Gastrocnemius medialis (tissue), 4 donors: ENCODE results near the gene CFAP210. TPM values are rescaled to one million over a fixed set of nuclear protein-coding genes. Genes with fewer than 3 reads are reported as not detected.

Experiments used
- ATAC-seq, 2 donors: fragments of 150-250 bp; one replicate each; pipeline ENCODE4 v1.9.1; 2016
- DNase-seq, 2 donors: peaks; one replicate each; pipeline ENCODE4 v3.0.0-alpha.2; 2019
- H3K27ac ChIP-seq, 4 donors: fragments of 200-600 bp; sonication (generic); 1 replicate in 1 of 4; 2 replicates in 3 of 4; pipeline ENCODE4 v1.5.1; 2016 to 2018; ENCODE audit warnings: mild to moderate bottlenecking in 2 of 4, moderate library complexity in 1 of 4
- H3K27me3 ChIP-seq, 3 donors: fragments of 200-600 bp; sonication (generic) in 2 of 3; 1 replicate in 1 of 3; 2 replicates in 2 of 3; pipeline versions ENCODE4 v1.5.1 to v1.6.0; 2016 to 2019; ENCODE audit warnings: mild to moderate bottlenecking in 1 of 3, moderate library complexity in 1 of 3
- H3K36me3 ChIP-seq, 2 donors: fragments of 200-600 bp; sonication (generic) in 1 of 2; one replicate each; pipeline ENCODE4 v1.5.1; 2017 to 2018
- H3K4me1 ChIP-seq, 2 donors: fragments of 200-600 bp; sonication (generic) in 1 of 2; one replicate each; pipeline ENCODE4 v1.5.1; 2016 to 2017; ENCODE audit warnings: mild to moderate bottlenecking in 2 of 2
- H3K4me3 ChIP-seq, 4 donors: fragments of 200-600 bp; sonication (generic) in 3 of 4; 1 replicate in 1 of 4; 2 replicates in 3 of 4; pipeline ENCODE4 v1.5.1; 2016 to 2019; ENCODE audit warnings: mild to moderate bottlenecking in 2 of 4
- H3K9me3 ChIP-seq, 3 donors: fragments of 200-600 bp; sonication (generic) in 2 of 3; 1 replicate in 1 of 3; 2 replicates in 2 of 3; pipeline ENCODE4 v1.5.1; 2016 to 2019
- POLR2A ChIP-seq, 2 donors: fragments of 450-650 bp; IDR thresholded peaks; one replicate each; pipeline ENCODE4 v1.6.1; 2017; ENCODE audit warnings: antibody characterized with exemption in 2 of 2, mild to moderate bottlenecking in 2 of 2, moderate library complexity in 2 of 2
- in situ Hi-C, 4 donors: fragments of 200-750 bp; cut with MboI; loops; one replicate each; pipeline versions ENCODE4 v1.15.0 to v1.8.0; 2017; ENCODE audit warnings: low sequenced_read_pairs in 4 of 4
- intact Hi-C: fragments of 100-400 bp; cut with DNase I; formaldehyde crosslinking; loops from one replicate; pipeline ENCODE4 v1.15.1; 2023; ENCODE audit warnings: low total_unique reads
- total RNA-seq, 4 donors: library from RNA; depleted of rRNA; stranded (reverse); fragments of >200 nt; gene quantifications; one replicate each; pipeline versions ENCODE4 v1.1.0 to v1.2.3, GENCODE V29; 2016
- TF ChIP-seq, protein P1 (sequence below), 5 experiments: fragments of 450-650 bp in 3 of 5; fragments of 200-600 bp in 2 of 5; sonication (generic) in 2 of 5; IDR thresholded peaks in 4 of 5; conservative IDR thresholded peaks in 1 of 5; 1 replicate in 4 of 5; 2 replicates in 1 of 5; pipeline ENCODE4 v1.5.1; 2016 to 2019; ENCODE audit warnings: antibody characterized with exemption in 5 of 5, mild to moderate bottlenecking in 3 of 5, moderate library complexity in 3 of 5

Gene CFAP210
- total RNA-seq, 4 donors from 2014 or later, result not detected

GRCh38 chr2:169736902-169737301 is 42.7 kb upstream of the CFAP210 start:
- peak in 1 of 2 donors; percentile 43 for ATAC-seq
- Histone ChIP-seq H3K36me3 (no peaks in the 10 kb centered on the region), H3K9me3 (no peaks in the 10 kb centered on the region), H3K27ac (peak overlapping the region in 3 of 4 donors; percentile 47 to 68 (median 48)), H3K4me3 (peak overlapping the region; percentile 9 to 66 (median 28)), H3K27me3 (no peaks in the 10 kb centered on the region), H3K4me1 (peaks cover 5 to 19% of the 10 kb centered on the region in 2 donors)
- no peak for DNase-seq
- intact Hi-C loops, result loop anchor here (10.0 kb wide), 1 partner anchor 58 kb away; the partner anchor contains the start of gene SSB
- TF ChIP-seq POLR2A (IDR thresholded peaks at IDR 0.05), result no peak
- TF ChIP-seq, protein P1, sequence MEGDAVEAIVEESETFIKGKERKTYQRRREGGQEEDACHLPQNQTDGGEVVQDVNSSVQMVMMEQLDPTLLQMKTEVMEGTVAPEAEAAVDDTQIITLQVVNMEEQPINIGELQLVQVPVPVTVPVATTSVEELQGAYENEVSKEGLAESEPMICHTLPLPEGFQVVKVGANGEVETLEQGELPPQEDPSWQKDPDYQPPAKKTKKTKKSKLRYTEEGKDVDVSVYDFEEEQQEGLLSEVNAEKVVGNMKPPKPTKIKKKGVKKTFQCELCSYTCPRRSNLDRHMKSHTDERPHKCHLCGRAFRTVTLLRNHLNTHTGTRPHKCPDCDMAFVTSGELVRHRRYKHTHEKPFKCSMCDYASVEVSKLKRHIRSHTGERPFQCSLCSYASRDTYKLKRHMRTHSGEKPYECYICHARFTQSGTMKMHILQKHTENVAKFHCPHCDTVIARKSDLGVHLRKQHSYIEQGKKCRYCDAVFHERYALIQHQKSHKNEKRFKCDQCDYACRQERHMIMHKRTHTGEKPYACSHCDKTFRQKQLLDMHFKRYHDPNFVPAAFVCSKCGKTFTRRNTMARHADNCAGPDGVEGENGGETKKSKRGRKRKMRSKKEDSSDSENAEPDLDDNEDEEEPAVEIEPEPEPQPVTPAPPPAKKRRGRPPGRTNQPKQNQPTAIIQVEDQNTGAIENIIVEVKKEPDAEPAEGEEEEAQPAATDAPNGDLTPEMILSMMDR (IDR thresholded peaks at IDR 0.05 in 4 of 5, conservative IDR thresholded peaks at IDR 0.05 in 1 of 5), result no peak
- in situ Hi-C loops, result no loop called here

DNA sequence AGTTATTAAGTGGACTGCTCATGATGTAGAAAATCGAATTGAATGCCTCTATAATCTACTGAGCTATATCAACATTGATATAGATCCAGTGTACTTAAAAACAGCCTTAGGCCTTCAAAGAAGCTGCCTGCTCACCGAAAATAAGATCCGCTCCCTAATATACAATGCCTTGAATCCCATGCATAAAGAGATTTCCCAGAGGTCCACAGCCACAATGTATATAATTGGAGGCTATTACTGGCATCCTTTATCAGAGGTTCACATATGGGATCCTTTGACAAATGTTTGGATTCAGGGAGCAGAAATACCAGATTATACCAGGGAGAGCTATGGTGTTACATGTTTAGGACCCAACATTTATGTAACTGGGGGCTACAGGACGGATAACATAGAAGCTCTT is 41.4 kb upstream of the CFAP210 start:
- intact Hi-C loops, result loop anchor here (10.0 kb wide), 1 partner anchor 59 kb away; the partner anchor contains the start of gene SSB
- H3K9me3 ChIP-seq, result no peaks in the 10 kb centered on the region
- DNase-seq (no peak), ATAC-seq (no peak)
- in situ Hi-C loops, result no loop called here
- H3K4me1 ChIP-seq, result peaks cover 5 to 19% of the 10 kb centered on the region in 2 donors
- no peaks in the 10 kb centered on the region for H3K27me3 ChIP-seq
- peak overlapping the region in 3 of 4 donors; percentile 15 to 68 (median 38) for H3K27ac ChIP-seq
- TF ChIP-seq POLR2A (IDR thresholded peaks at IDR 0.05), result no peak
- H3K4me3 ChIP-seq, result peak overlapping the region in 2 of 4 donors; percentile 3 to 66
- H3K36me3 ChIP-seq, result no peaks in the 10 kb centered on the region

GRCh38 chr2:169734169-169734847 is 40.1 kb upstream of the CFAP210 start:
- ATAC-seq, result peak; percentile 64 to 68
- TF ChIP-seq, protein P1 (IDR thresholded peaks at IDR 0.05 in 4 of 5, conservative IDR thresholded peaks at IDR 0.05 in 1 of 5), result no peak
- no peak for TF ChIP-seq POLR2A (IDR thresholded peaks at IDR 0.05)
- no peaks in the 10 kb centered on the region for H3K27me3 ChIP-seq
- H3K27ac ChIP-seq, result peak overlapping the region; percentile 41 to 63 (median 57)
- peak overlapping the region; percentile 57 to 66 (median 64) for H3K4me3 ChIP-seq
- no peaks in the 10 kb centered on the region for H3K36me3 ChIP-seq
- no peak for DNase-seq
- in situ Hi-C loops, result no loop called here
- peaks cover 5 to 19% of the 10 kb centered on the region in 2 donors for H3K4me1 ChIP-seq
- intact Hi-C loops, result loop anchor here (10.0 kb wide), 1 partner anchor 60 kb away; the partner anchor contains the start of gene SSB
- no peaks in the 10 kb centered on the region for H3K9me3 ChIP-seq

- Histone ChIP-seq H3K9me3 (no peaks in the 10 kb centered on the region), H3K36me3 (no peaks in the 10 kb centered on the region), H3K4me3 (peak overlapping the region; percentile 57 to 78 (median 68)), H3K4me1 (peaks cover 5 to 19% of the 10 kb centered on the region in 2 donors), H3K27ac (peak overlapping the region; percentile 56 to 78 (median 72)), H3K27me3 (no peaks in the 10 kb centered on the region)
- in situ Hi-C loops (no loop called here), intact Hi-C loops (loop anchor here (2.0 to 10.0 kb wide), 2 partner anchors 38 to 62 kb away; partner anchors contain the start of genes CFAP210, PHOSPHO2 and SSB)
- no peak for TF ChIP-seq POLR2A (IDR thresholded peaks at IDR 0.05)
- TF ChIP-seq, protein P1 (IDR thresholded peaks at IDR 0.05 in 4 of 5, conservative IDR thresholded peaks at IDR 0.05 in 1 of 5), result no peak
- ATAC-seq (peak in 1 of 2 donors; percentile 35), DNase-seq (no peak)
These were observed 38.6 kb upstream of the CFAP210 start for GRCh38 chr2:169732583-169733358.

- TF ChIP-seq, protein P1 (IDR thresholded peaks at IDR 0.05 in 4 of 5, conservative IDR thresholded peaks at IDR 0.05 in 1 of 5), result no peak
- no peak for TF ChIP-seq POLR2A (IDR thresholded peaks at IDR 0.05)
- Histone ChIP-seq H3K27ac (no peak overlapping the region), H3K4me1 (peaks cover 5 to 15% of the 10 kb centered on the region in 2 donors), H3K36me3 (no peaks in the 10 kb centered on the region), H3K9me3 (no peaks in the 10 kb centered on the region), H3K4me3 (no peak overlapping the region), H3K27me3 (no peaks in the 10 kb centered on the region)
- DNase-seq, result no peak
- in situ Hi-C loops, result no loop called here
- ATAC-seq, result no peak
- intact Hi-C loops, result loop anchor here (2.0 to 10.0 kb wide), 2 partner anchors 37 to 63 kb away; partner anchors contain the start of genes CFAP210, PHOSPHO2 and SSB
These were observed 37.9 kb upstream of the CFAP210 start for GRCh38 chr2:169732075-169732474.
